HCT116 (cell line): ENCODE measurements around the gene EIF3I. TPM values are rescaled to one million over a fixed set of nuclear protein-coding genes. Genes with fewer than 3 reads are reported as not detected.

Experiments
- ATAC-seq: fragments of 200-7000 bp; cut with Tn5 transposase; 2 replicates; pipeline ENCODE4 v1.9.1; 2020; ENCODE audit warnings: mild to moderate bottlenecking, moderate library complexity
- BruUV-seq: library from RNA; stranded (reverse); fragments of 400-500 nt; replicated peaks from 2 replicates; lab custom pipeline; 2021; lab: Mats Ljungman, UMichigan
- CTCF ChIA-PET: fragments of 300-600 bp; sonication (Branson Sonifier 250); formaldehyde crosslinking; loops from one replicate; lab custom pipeline; 2021; ENCODE audit warnings: antibody characterized with exemption; lab: Charles Lee
- POLR2A ChIA-PET: fragments of 300-600, 350-600 bp; sonication (Branson Sonifier 250); formaldehyde crosslinking; loops from one replicate; lab custom pipeline; 2021; ENCODE audit warnings: antibody characterized with exemption; lab: Charles Lee
- RAD21 ChIA-PET, 2 experiments: fragments of 300-600 bp; sonication (Branson Sonifier 250); formaldehyde crosslinking; loops; one replicate each; lab custom pipeline; 2023; ENCODE audit warnings: low total read pairs in 2 of 2; ENCODE audit not compliant: uncharacterized antibody in 2 of 2, unreplicated experiment in 2 of 2, low non-redundant PET in 1 of 2; lab: Charles Lee
- DNase-seq: peaks from one replicate; pipeline ENCODE4 v3.0.0-alpha.2; 2010; ENCODE audit warnings: low read depth, low spot score
- H2AFZ ChIP-seq: fragments of 200-600 bp; shearing (Covaris generic), sonication (generic); 2 replicates; pipeline ENCODE4 v1.6.1; 2017; ENCODE audit warnings: low read depth, mixed run types, mixed read lengths, antibody characterized with exemption, low read length; ENCODE audit not compliant: poor library complexity, severe bottlenecking
- H3K27ac ChIP-seq: 2 replicates; pipeline ENCODE4 v1.5.1; 2012; ENCODE audit warnings: low read depth, low read length
- H3K27me3 ChIP-seq: fragments of 200-600 bp; sonication (generic); 2 replicates; pipeline ENCODE4 v1.6.1; 2016; ENCODE audit warnings: mixed run types, low read length, mixed read lengths; ENCODE audit not compliant: insufficient read depth
- H3K36me3 ChIP-seq, 2 experiments: fragments of 200-500 bp in 1 of 2; fragments of 200-600 bp in 1 of 2; sonication (Bioruptor generic) in 1 of 2; sonication (generic) in 1 of 2; 2 replicates each; pipeline versions ENCODE4 v1.5.1 to v1.6.1; 2014 to 2016; ENCODE audit warnings: low read length in 2 of 2, inconsistent platforms in 1 of 2, mixed read lengths in 1 of 2, mixed run types in 1 of 2; ENCODE audit not compliant: insufficient read depth in 2 of 2, control insufficient read depth in 1 of 2
- H3K4me1 ChIP-seq, 2 experiments: fragments of 200-600 bp in 1 of 2; sonication (generic) in 1 of 2; 2 replicates each; pipeline versions ENCODE4 v1.5.1 to v1.6.1; 2012 to 2017; ENCODE audit warnings: low read length in 2 of 2, inconsistent platforms in 1 of 2, mild to moderate bottlenecking in 1 of 2, mixed read lengths in 1 of 2, mixed run types in 1 of 2, moderate library complexity in 1 of 2; ENCODE audit not compliant: insufficient read depth in 2 of 2, control insufficient read depth in 1 of 2
- H3K4me2 ChIP-seq: fragments of 200-600 bp; sonication (generic); 2 replicates; pipeline ENCODE4 v1.6.1; 2017; ENCODE audit warnings: mixed run types, low read length, mixed read lengths
- H3K4me3 ChIP-seq, 2 experiments: fragments of 200-600 bp in 1 of 2; sonication (generic) in 1 of 2; replicated peaks in 1 of 2; 2 replicates each; pipeline ENCODE4 v1.5.1; 2011 to 2016; ENCODE audit warnings: low read length in 2 of 2, control low read depth in 1 of 2, low read depth in 1 of 2, mild to moderate bottlenecking in 1 of 2, mixed read lengths in 1 of 2, mixed run types in 1 of 2
- H3K79me2 ChIP-seq: fragments of 200-600 bp; sonication (generic); 2 replicates; pipeline ENCODE4 v1.6.1; 2017; ENCODE audit warnings: mild to moderate bottlenecking, mixed run types, low read length, moderate library complexity, mixed read lengths; ENCODE audit not compliant: insufficient read depth
- H3K9ac ChIP-seq: fragments of 200-600 bp; sonication (generic); 2 replicates; pipeline ENCODE4 v1.6.1; 2016; ENCODE audit warnings: low read length, mixed read lengths
- H3K9me2 ChIP-seq: fragments of 200-600 bp; sonication (generic), shearing (Covaris generic); 2 replicates; pipeline ENCODE4 v1.6.1; 2017; ENCODE audit warnings: mixed run types, mild to moderate bottlenecking, moderate library complexity; ENCODE audit not compliant: insufficient read depth
- H3K9me3 ChIP-seq, 2 experiments: fragments of 200-500 bp in 1 of 2; fragments of 200-600 bp in 1 of 2; sonication (Bioruptor generic) in 1 of 2; sonication (generic) in 1 of 2; 2 replicates each; pipeline ENCODE4 v1.6.1; 2014 to 2017; ENCODE audit warnings: low read length in 2 of 2, mixed read lengths in 2 of 2, inconsistent platforms in 1 of 2, low read depth in 1 of 2, mild to moderate bottlenecking in 1 of 2, mixed run types in 1 of 2, moderate library complexity in 1 of 2; ENCODE audit not compliant: control insufficient read depth in 1 of 2, insufficient read depth in 1 of 2
- H4K20me1 ChIP-seq: fragments of 200-600 bp; sonication (generic), shearing (Covaris generic); 2 replicates; pipeline ENCODE4 v1.6.1; 2017; ENCODE audit warnings: mixed run types, mild to moderate bottlenecking, moderate library complexity; ENCODE audit not compliant: insufficient read depth
- EGR1 ChIP-seq: IDR thresholded peaks from 2 replicates; pipeline ENCODE4 v1.6.1; 2012; ENCODE audit warnings: low read depth
- ELF1 ChIP-seq: IDR thresholded peaks from 2 replicates; pipeline ENCODE4 v1.6.1; 2012; ENCODE audit warnings: low read depth, borderline replicate concordance
- EZH2 ChIP-seq: fragments of 200-600 bp; sonication (generic); IDR thresholded peaks from 2 replicates; pipeline ENCODE4 v1.6.1; 2017; ENCODE audit warnings: antibody characterized with exemption, mixed run types
- EZH2phosphoT487 ChIP-seq: fragments of 200-600 bp; IDR thresholded peaks from 2 replicates; pipeline ENCODE4 v1.6.1; 2018; ENCODE audit warnings: antibody characterized with exemption, borderline replicate concordance
- FOSL1 ChIP-seq: IDR thresholded peaks from 2 replicates; pipeline ENCODE4 v1.6.1; 2012; ENCODE audit warnings: low read depth
- JUND ChIP-seq: IDR thresholded peaks from 2 replicates; pipeline ENCODE4 v1.6.1; 2012
- POLR2AphosphoS5 ChIP-seq: IDR thresholded peaks from 2 replicates; pipeline ENCODE4 v1.6.1; 2011; ENCODE audit warnings: mild to moderate bottlenecking, low read depth, low read length, moderate library complexity
- SIN3A ChIP-seq: IDR thresholded peaks from 2 replicates; pipeline ENCODE4 v1.6.1; 2012; ENCODE audit warnings: low read depth
- SP1 ChIP-seq: IDR thresholded peaks from 2 replicates; pipeline ENCODE4 v1.6.1; 2012; ENCODE audit warnings: low read depth
- SRF ChIP-seq: IDR thresholded peaks from 2 replicates; pipeline ENCODE4 v1.6.1; 2012; ENCODE audit warnings: low read depth
- YY1 ChIP-seq: IDR thresholded peaks from 2 replicates; pipeline ENCODE4 v1.6.1; 2011; ENCODE audit warnings: low read length, low read depth, moderate library complexity, mild to moderate bottlenecking; ENCODE audit not compliant: insufficient replicate concordance; ENCODE audit errors: extremely low read depth
- intact Hi-C: fragments of 100-400 bp; cut with micrococcal nuclease; formaldehyde crosslinking; loops from 2 replicates; pipeline ENCODE4 v1.10.0; 2022
- total RNA-seq: library from RNA; stranded (reverse); gene quantifications from one replicate; pipeline ENCODE4 v1.2.1, GENCODE V29; 2021; ENCODE audit not compliant: unreplicated experiment
- TF ChIP-seq, protein P1 (sequence below): IDR thresholded peaks from 2 replicates; pipeline ENCODE4 v1.6.1; 2012
- TF ChIP-seq, protein P2 (sequence below): IDR thresholded peaks from 2 replicates; pipeline ENCODE4 v1.6.1; 2012; ENCODE audit warnings: low read depth
- TF ChIP-seq, protein P3 (sequence below): IDR thresholded peaks from 2 replicates; pipeline ENCODE4 v1.6.1; 2012

Gene EIF3I
- total RNA-seq, 1 experiment from 2014 or later = 323 TPM

DNA sequence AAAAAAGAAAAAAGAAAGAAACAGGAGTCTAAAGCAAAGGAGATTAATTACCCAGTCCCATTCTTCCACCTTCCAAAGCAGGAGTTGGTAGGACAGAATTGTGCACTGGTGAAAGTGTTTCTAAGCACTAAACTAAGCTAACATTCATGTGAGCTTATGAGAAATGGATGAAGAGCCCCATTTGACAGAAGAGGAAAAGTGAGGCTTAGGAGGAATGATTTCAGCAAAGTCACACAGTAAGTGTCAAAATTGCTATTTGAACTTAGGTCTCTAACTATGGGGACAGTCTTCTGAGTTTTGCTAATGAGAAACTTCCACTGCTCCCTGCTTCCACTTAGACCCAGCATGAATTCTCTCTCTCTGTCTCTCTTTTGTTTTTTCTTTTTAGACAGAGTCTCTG lies 47.5 kb downstream of the EIF3I start:
- H3K9me3 ChIP-seq = no peaks in the 10 kb centered on the region
- H3K4me2 ChIP-seq = no peak overlapping the region
- H3K9me2 ChIP-seq = no peaks in the 10 kb centered on the region
- intact Hi-C loops = no loop called here
- no TSS peak for BruUV-seq
- no peak for DNase-seq
- H3K79me2 ChIP-seq = no peaks in the 10 kb centered on the region
- no peak overlapping the region for H2AFZ ChIP-seq
- H3K36me3 ChIP-seq = no peaks in the 10 kb centered on the region
- no peak overlapping the region for H3K9ac ChIP-seq
- RAD21 ChIA-PET = no interaction called here
- TF ChIP-seq ELF1 = no peak
- no peak for TF ChIP-seq YY1
- no peak for TF ChIP-seq EZH2
- no peak for TF ChIP-seq SP1
- TF ChIP-seq SIN3A = no peak
- TF ChIP-seq JUND = no peak
- no peak for TF ChIP-seq POLR2AphosphoS5
- TF ChIP-seq FOSL1 = no peak
- TF ChIP-seq, protein P1, sequence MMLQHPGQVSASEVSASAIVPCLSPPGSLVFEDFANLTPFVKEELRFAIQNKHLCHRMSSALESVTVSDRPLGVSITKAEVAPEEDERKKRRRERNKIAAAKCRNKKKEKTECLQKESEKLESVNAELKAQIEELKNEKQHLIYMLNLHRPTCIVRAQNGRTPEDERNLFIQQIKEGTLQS = no peak
- TF ChIP-seq EZH2phosphoT487 = no peak
- no peak for TF ChIP-seq SRF
- no peak for TF ChIP-seq EGR1
- TF ChIP-seq, protein P2, sequence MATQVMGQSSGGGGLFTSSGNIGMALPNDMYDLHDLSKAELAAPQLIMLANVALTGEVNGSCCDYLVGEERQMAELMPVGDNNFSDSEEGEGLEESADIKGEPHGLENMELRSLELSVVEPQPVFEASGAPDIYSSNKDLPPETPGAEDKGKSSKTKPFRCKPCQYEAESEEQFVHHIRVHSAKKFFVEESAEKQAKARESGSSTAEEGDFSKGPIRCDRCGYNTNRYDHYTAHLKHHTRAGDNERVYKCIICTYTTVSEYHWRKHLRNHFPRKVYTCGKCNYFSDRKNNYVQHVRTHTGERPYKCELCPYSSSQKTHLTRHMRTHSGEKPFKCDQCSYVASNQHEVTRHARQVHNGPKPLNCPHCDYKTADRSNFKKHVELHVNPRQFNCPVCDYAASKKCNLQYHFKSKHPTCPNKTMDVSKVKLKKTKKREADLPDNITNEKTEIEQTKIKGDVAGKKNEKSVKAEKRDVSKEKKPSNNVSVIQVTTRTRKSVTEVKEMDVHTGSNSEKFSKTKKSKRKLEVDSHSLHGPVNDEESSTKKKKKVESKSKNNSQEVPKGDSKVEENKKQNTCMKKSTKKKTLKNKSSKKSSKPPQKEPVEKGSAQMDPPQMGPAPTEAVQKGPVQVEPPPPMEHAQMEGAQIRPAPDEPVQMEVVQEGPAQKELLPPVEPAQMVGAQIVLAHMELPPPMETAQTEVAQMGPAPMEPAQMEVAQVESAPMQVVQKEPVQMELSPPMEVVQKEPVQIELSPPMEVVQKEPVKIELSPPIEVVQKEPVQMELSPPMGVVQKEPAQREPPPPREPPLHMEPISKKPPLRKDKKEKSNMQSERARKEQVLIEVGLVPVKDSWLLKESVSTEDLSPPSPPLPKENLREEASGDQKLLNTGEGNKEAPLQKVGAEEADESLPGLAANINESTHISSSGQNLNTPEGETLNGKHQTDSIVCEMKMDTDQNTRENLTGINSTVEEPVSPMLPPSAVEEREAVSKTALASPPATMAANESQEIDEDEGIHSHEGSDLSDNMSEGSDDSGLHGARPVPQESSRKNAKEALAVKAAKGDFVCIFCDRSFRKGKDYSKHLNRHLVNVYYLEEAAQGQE = no peak
- TF ChIP-seq, protein P3, sequence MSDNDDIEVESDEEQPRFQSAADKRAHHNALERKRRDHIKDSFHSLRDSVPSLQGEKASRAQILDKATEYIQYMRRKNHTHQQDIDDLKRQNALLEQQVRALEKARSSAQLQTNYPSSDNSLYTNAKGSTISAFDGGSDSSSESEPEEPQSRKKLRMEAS = no peak
- no peaks in the 10 kb centered on the region for H3K27me3 ChIP-seq
- peaks cover 6 to 25% of the 10 kb centered on the region in 2 experiments for H3K4me1 ChIP-seq
- POLR2A ChIA-PET = no interaction called here
- no peak overlapping the region for H3K27ac ChIP-seq
- no peak for ATAC-seq
- CTCF ChIA-PET = interaction anchor here (0.6 kb wide), 1 partner anchor 251 kb away, joined by 3 read pairs; no protein-coding TSS in a partner anchor
- no peak overlapping the region for H3K4me3 ChIP-seq
- H4K20me1 ChIP-seq = no peaks in the 10 kb centered on the region
